ENCODE data around the gene MRPL47.

MRPL47 gene

DNA sequence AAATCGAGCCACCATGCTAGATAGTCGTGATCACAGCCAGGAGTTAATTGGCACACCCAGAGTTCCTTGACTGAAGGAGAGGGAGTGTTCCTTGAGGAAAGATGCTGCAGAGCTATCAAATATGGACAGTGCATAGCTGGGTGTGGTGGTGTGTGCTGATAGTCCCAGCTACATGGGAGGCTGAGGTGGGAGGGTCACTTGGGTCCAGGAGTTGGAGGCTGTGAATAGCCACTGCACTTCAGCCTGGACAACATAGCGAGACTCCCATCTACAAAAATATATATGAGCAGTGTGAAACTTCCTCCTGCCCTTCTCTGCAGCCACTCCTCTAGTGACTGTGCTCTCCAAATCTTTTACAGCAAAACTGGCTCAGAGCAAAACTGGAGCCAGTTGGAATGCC is 38.4 kb upstream of the MRPL47 start:
- DNase-seq (ENCODE audit: low read depth): no peak
- no peak overlapping the region for H3K4me3 ChIP-seq (replicated peaks; ENCODE audit: low read depth, low read length)
- no peak for TF ChIP-seq CTCF (IDR thresholded peaks at IDR 0.05; ENCODE audit: low read length, missing control alignments)

DNA sequence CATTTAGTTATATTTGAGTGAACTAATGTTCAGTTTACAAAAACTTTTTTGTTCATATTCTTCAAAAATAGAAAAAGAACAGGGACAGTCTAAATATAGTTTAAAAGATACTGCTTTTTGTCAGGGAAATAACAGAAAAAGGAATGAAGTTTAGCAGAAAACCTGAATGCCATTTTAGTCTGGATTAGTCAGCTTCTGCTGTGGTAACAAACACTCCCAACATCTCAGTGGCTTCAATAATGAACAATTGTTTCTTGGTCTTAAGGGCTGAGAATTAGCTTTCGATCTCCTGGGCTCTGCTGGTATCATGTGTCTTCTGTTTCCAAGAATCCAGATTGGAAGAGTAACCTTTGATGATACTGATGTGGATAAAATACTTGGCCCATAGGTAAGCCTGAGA is 36.0 kb upstream of the MRPL47 start:
- H3K4me3 ChIP-seq (replicated peaks; ENCODE audit: low read depth, low read length): no peak overlapping the region
- no peak for DNase-seq (ENCODE audit: low read depth)
- no peak for TF ChIP-seq CTCF (IDR thresholded peaks at IDR 0.05; ENCODE audit: low read length, missing control alignments)

GRCh38 chr3:179630753-179631451 is 26.5 kb upstream of the MRPL47 start:
- DNase-seq (ENCODE audit: low read depth): no peak
- no peak overlapping the region for H3K4me3 ChIP-seq (replicated peaks; ENCODE audit: low read depth, low read length)
- TF ChIP-seq CTCF (IDR thresholded peaks at IDR 0.05; ENCODE audit: low read length, missing control alignments): no peak

DNA sequence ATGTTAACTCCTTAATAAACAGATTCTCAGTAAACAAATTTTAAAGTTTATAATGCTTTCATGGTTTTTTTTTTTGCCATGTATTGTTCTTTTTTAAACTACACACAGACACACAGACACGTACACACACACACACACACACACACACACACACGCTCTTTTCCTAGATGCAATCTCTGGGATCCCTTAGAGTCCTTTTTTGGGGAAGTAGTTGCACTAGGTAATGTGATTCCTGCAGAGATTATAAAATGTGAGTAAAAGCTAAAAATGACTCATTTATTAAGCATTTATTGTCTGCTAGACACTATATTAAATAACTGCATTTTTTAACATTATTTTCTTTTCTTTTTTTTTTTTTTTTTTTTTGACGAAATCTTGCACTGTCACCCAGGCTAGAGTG is 20.0 kb upstream of the MRPL47 start:
- DNase-seq (ENCODE audit: low read depth): no peak
- H3K4me3 ChIP-seq (replicated peaks; ENCODE audit: low read depth, low read length): no peak overlapping the region
- no peak for TF ChIP-seq CTCF (IDR thresholded peaks at IDR 0.05; ENCODE audit: low read length, missing control alignments)

GRCh38 chr3:179622023-179622422 is 17.6 kb upstream of the MRPL47 start:
- TF ChIP-seq CTCF (IDR thresholded peaks at IDR 0.05; ENCODE audit: low read length, missing control alignments): no peak
- no peak for DNase-seq (ENCODE audit: low read depth)
- H3K4me3 ChIP-seq (replicated peaks; ENCODE audit: low read depth, low read length): no peak overlapping the region

DNA sequence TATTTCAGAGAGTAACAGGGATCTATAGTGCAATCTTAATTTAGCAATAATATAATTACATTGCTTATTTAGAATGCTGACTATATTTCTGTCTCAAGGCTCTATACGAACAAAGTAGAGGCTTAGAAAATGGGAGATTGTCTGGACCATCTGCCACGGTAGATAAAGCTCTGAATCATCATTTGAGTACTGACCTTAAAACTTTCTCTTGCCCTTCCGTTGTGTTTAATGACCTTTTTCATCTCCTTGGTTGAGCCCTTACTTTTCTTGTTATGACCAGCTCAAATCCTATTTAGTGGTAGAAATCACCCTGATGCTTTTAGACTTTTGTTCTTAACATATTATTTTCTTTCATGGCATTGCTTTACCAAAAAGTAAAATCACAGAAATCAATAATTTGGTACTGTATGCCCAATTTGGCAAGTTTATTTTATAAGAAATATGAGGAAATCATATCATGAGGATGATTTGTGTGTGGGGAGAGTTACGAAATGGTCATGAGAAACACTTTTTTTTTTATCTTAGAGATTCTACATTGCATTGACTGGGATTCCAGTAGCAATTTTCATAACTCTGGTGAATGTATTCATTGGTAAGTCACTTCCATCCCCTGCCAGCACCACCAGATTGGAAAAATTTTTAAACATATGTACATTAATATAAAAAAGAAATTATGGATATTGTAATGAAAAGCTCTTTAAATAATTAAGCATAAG is 11.2 kb upstream of the MRPL47 start:
- DNase-seq (ENCODE audit: low read depth): peak; percentile 68
- H3K4me3 ChIP-seq (replicated peaks; ENCODE audit: low read depth, low read length): no peak overlapping the region
- TF ChIP-seq CTCF (IDR thresholded peaks at IDR 0.05; ENCODE audit: low read length, missing control alignments): no peak

Data from fibroblast of pulmonary artery (primary cell).